Activated B cell treated with CpG ODN at 0.5 μM for 24 hours (primary cell): ENCODE results near the gene COL8A2. TPM values are rescaled to one million over a fixed set of nuclear protein-coding genes. Genes with fewer than 3 reads are reported as not detected.

Experiments
- ATAC-seq: fragments of 200-7000 bp; cut with Tn5 transposase; one replicate; pipeline ENCODE4 v1.10.0; 2021; ENCODE audit warnings: low read depth, mild to moderate bottlenecking, moderate library complexity
- CTCF ChIA-PET: fragments of 350-600 bp; sonication (Branson Sonifier 250); formaldehyde crosslinking; loops from one replicate; lab custom pipeline; 2021; ENCODE audit warnings: antibody characterized with exemption; lab: Charles Lee
- POLR2A ChIA-PET: fragments of 350-600 bp; sonication (Branson Sonifier 250); formaldehyde crosslinking; loops from one replicate; lab custom pipeline; 2021; ENCODE audit warnings: antibody characterized with exemption; lab: Charles Lee
- DNase-seq: peaks from one replicate; pipeline ENCODE4 v3.0.0; 2022
- H3K27ac Mint-ChIP-seq: one replicate; pipeline ENCODE4 v1.8.0; 2020; ENCODE audit warnings: mixed read lengths
- H3K27me3 Mint-ChIP-seq: one replicate; pipeline ENCODE4 v1.8.0; 2021; ENCODE audit warnings: mixed read lengths
- H3K36me3 Mint-ChIP-seq: one replicate; pipeline ENCODE4 v1.8.0; 2021; ENCODE audit warnings: low read depth, mixed read lengths
- H3K4me1 Mint-ChIP-seq: one replicate; pipeline ENCODE4 v1.8.0; 2021; ENCODE audit warnings: mixed read lengths
- H3K4me3 Mint-ChIP-seq: one replicate; pipeline ENCODE4 v1.8.0; 2020; ENCODE audit warnings: mild to moderate bottlenecking, mixed read lengths
- H3K9me3 Mint-ChIP-seq: one replicate; pipeline ENCODE4 v1.8.0; 2020; ENCODE audit warnings: mixed read lengths
- intact Hi-C: fragments of 100-400 bp; cut with micrococcal nuclease; formaldehyde crosslinking; loops from one replicate; pipeline ENCODE4 v1.15.1; 2024
- total RNA-seq: library from RNA; stranded (reverse); gene quantifications from 2 replicates; pipeline ENCODE4 v1.2.3, GENCODE V29; 2022
- TF ChIP-seq, protein P1 (sequence below): fragments of 200-600 bp; IDR thresholded peaks from one replicate; pipeline ENCODE4 v1.8.0; 2022; ENCODE audit warnings: antibody characterized with exemption, mild to moderate bottlenecking

Gene COL8A2
- total RNA-seq, 1 donor from 2014 or later: 0.24 TPM

GRCh38 chr1:36112823-36113222 is 12.2 kb downstream of the COL8A2 start:
- ChIA-PET CTCF (no interaction called here), POLR2A (no interaction called here)
- H3K9me3 Mint-ChIP-seq: no peaks in the 10 kb centered on the region
- H3K36me3 Mint-ChIP-seq: no peaks in the 10 kb centered on the region
- H3K27ac Mint-ChIP-seq: no peak overlapping the region
- H3K4me3 Mint-ChIP-seq: no peak overlapping the region
- no peaks in the 10 kb centered on the region for H3K4me1 Mint-ChIP-seq
- TF ChIP-seq, protein P1, sequence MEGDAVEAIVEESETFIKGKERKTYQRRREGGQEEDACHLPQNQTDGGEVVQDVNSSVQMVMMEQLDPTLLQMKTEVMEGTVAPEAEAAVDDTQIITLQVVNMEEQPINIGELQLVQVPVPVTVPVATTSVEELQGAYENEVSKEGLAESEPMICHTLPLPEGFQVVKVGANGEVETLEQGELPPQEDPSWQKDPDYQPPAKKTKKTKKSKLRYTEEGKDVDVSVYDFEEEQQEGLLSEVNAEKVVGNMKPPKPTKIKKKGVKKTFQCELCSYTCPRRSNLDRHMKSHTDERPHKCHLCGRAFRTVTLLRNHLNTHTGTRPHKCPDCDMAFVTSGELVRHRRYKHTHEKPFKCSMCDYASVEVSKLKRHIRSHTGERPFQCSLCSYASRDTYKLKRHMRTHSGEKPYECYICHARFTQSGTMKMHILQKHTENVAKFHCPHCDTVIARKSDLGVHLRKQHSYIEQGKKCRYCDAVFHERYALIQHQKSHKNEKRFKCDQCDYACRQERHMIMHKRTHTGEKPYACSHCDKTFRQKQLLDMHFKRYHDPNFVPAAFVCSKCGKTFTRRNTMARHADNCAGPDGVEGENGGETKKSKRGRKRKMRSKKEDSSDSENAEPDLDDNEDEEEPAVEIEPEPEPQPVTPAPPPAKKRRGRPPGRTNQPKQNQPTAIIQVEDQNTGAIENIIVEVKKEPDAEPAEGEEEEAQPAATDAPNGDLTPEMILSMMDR: no peak
- ATAC-seq (no peak), DNase-seq (no peak)
- intact Hi-C loops: no loop called here
- no peaks in the 10 kb centered on the region for H3K27me3 Mint-ChIP-seq

- intact Hi-C loops: no loop called here
- DNase-seq: no peak
- ChIA-PET CTCF (no interaction called here), POLR2A (interaction anchor here (0.6 kb wide), 1 partner anchor 171 kb away, joined by 3 read pairs; no protein-coding TSS in a partner anchor)
- TF ChIP-seq, protein P1: no peak
- no peak for ATAC-seq
- no peaks in the 10 kb centered on the region for H3K36me3 Mint-ChIP-seq
- H3K4me3 Mint-ChIP-seq: no peak overlapping the region
- no peaks in the 10 kb centered on the region for H3K27me3 Mint-ChIP-seq
- H3K27ac Mint-ChIP-seq: no peak overlapping the region
- H3K4me1 Mint-ChIP-seq: no peaks in the 10 kb centered on the region
- no peaks in the 10 kb centered on the region for H3K9me3 Mint-ChIP-seq
These were observed 13.9 kb downstream of the COL8A2 start for GRCh38 chr1:36111151-36111550.

- ATAC-seq (no peak), DNase-seq (no peak)
- no peak overlapping the region for H3K27ac Mint-ChIP-seq
- TF ChIP-seq, protein P1: no peak
- H3K4me1 Mint-ChIP-seq: no peaks in the 10 kb centered on the region
- no peaks in the 10 kb centered on the region for H3K36me3 Mint-ChIP-seq
- ChIA-PET POLR2A (interaction anchor here (0.6 kb wide), 1 partner anchor 501 kb away, joined by 3 read pairs; no protein-coding TSS in a partner anchor), CTCF (no interaction called here)
- no peaks in the 10 kb centered on the region for H3K27me3 Mint-ChIP-seq
- H3K4me3 Mint-ChIP-seq: no peak overlapping the region
- intact Hi-C loops: no loop called here
- no peaks in the 10 kb centered on the region for H3K9me3 Mint-ChIP-seq
These were observed 15.9 kb downstream of the COL8A2 start for GRCh38 chr1:36109041-36109679.

DNA sequence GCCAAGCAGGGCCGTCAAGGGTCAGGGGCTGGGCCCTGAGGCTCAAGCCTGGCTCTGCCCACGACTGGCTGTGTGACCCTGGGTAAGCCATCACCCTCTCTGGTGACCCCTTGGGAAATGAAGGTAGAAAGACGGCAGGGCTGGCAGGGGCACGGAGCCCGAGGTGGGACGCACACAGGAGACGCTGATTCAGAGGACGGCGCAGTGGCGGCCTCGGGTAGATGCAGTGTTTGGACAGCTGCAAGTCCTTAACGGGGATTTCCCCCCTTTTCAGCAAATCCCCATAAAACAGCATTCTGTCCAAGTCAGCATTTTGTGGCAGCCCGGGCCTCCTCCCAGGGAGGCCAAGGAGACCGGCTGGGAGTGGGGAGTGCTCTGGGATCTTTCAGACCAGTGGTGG is 16.7 kb downstream of the COL8A2 start:
- Mint-ChIP-seq H3K9me3 (no peaks in the 10 kb centered on the region), H3K36me3 (no peaks in the 10 kb centered on the region), H3K27me3 (no peaks in the 10 kb centered on the region), H3K4me1 (no peaks in the 10 kb centered on the region), H3K27ac (no peak overlapping the region), H3K4me3 (no peak overlapping the region)
- POLR2A ChIA-PET: no interaction called here
- no peak for ATAC-seq
- CTCF ChIA-PET: no interaction called here
- intact Hi-C loops: no loop called here
- no peak for DNase-seq
- TF ChIP-seq, protein P1: no peak

GRCh38 chr1:36107394-36107793 is 17.6 kb downstream of the COL8A2 start:
- POLR2A ChIA-PET: no interaction called here
- Mint-ChIP-seq H3K27ac (no peak overlapping the region), H3K27me3 (no peaks in the 10 kb centered on the region), H3K4me1 (no peaks in the 10 kb centered on the region), H3K9me3 (no peaks in the 10 kb centered on the region), H3K36me3 (no peaks in the 10 kb centered on the region), H3K4me3 (no peak overlapping the region)
- CTCF ChIA-PET: no interaction called here
- DNase-seq (no peak), ATAC-seq (no peak)
- intact Hi-C loops: no loop called here
- TF ChIP-seq, protein P1: no peak
